Transverse colon (tissue), 4 donors: Measurements from ENCODE around the gene TUFT1.

Experiments used
- CTCF ChIP-seq, 5 experiments: fragments of 200-600 bp in 3 of 5; fragments of 450-650 bp in 2 of 5; sonication (generic) in 3 of 5; IDR thresholded peaks; 1 replicate in 2 of 5; 2 replicates in 3 of 5; pipeline ENCODE4 v1.5.1; 2016 to 2017; ENCODE audit warnings: antibody characterized with exemption in 5 of 5, inconsistent platforms in 3 of 5, mild to moderate bottlenecking in 2 of 5, moderate library complexity in 1 of 5
- EP300 ChIP-seq: sonication (generic); formaldehyde crosslinking; IDR thresholded peaks from one replicate; pipeline ENCODE4 v1.6.1; 2017; ENCODE audit warnings: antibody characterized with exemption, low read depth
- POLR2A ChIP-seq: fragments of 450-650 bp; IDR thresholded peaks from one replicate; pipeline ENCODE4 v1.6.1; 2016; ENCODE audit warnings: antibody characterized with exemption, mild to moderate bottlenecking, moderate library complexity
- POLR2AphosphoS5 ChIP-seq, 3 donors: sonication (generic); formaldehyde crosslinking; IDR thresholded peaks; one replicate each; pipeline ENCODE4 v1.6.1; 2016; ENCODE audit warnings: antibody characterized with exemption in 3 of 3

- no peak for TF ChIP-seq POLR2A
- no peak for TF ChIP-seq CTCF (IDR thresholded peaks at IDR 0.05)
- TF ChIP-seq POLR2AphosphoS5 (IDR thresholded peaks at IDR 0.05), result no peak
- TF ChIP-seq EP300, result no peak
Observed at GRCh38 chr1:151523326-151523725, 16.8 kb upstream of the TUFT1 start.
